ENCODE measurements around the gene BOC. TPM values are rescaled to one million over a fixed set of nuclear protein-coding genes. Genes with fewer than 3 reads are reported as not detected.

BOC gene
- total and polyA plus RNA-seq, 4 donors, result 2.9 to 21.9 (median 6.4) TPM

DNA sequence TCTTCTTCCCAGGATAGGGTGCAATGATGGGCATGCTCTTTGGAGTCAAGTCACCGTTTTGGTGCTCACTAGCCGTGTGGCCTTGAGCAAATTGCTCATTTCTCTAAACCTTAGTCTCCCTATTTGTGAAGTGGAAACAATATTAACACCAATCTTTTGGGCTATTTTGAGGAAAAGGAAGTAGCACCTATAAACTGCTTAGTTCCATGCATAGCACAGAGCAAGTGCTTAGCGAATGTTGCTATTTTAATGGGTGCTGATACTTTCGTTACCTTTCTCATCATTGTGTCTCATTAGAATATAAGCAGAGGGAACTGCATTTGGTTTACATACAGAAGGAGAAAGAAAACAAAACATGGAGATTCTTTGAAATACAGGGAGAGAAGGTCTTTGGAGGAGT is 66.1 kb downstream of the BOC start:
- no peak overlapping the region for H3K27ac ChIP-seq (ENCODE audit: low read depth in 1 of 2, low read length in 1 of 2)
- H3K27me3 ChIP-seq (ENCODE audit: control insufficient read depth in 3 of 3, insufficient read depth in 3 of 3, low read length in 2 of 3), result no peaks in the 10 kb centered on the region
- no peaks in the 10 kb centered on the region for H3K9me3 ChIP-seq (ENCODE audit: control insufficient read depth in 4 of 4, insufficient read depth in 3 of 4, low read length in 3 of 4)
- H3K36me3 ChIP-seq (ENCODE audit: control insufficient read depth in 4 of 4, insufficient read depth in 4 of 4, low read length in 4 of 4), result peaks cover 0 to 37% (median 18%) of the 10 kb centered on the region in 4 donors
- peaks cover 0 to 22% (median 8%) of the 10 kb centered on the region in 5 donors for H3K4me1 ChIP-seq (ENCODE audit: control insufficient read depth in 5 of 5, insufficient read depth in 5 of 5, low read length in 5 of 5)
- ATAC-seq (ENCODE audit: insufficient read depth, low FRiP score), result no peak
- DNase-seq, result no peak
- TF ChIP-seq, protein P1, sequence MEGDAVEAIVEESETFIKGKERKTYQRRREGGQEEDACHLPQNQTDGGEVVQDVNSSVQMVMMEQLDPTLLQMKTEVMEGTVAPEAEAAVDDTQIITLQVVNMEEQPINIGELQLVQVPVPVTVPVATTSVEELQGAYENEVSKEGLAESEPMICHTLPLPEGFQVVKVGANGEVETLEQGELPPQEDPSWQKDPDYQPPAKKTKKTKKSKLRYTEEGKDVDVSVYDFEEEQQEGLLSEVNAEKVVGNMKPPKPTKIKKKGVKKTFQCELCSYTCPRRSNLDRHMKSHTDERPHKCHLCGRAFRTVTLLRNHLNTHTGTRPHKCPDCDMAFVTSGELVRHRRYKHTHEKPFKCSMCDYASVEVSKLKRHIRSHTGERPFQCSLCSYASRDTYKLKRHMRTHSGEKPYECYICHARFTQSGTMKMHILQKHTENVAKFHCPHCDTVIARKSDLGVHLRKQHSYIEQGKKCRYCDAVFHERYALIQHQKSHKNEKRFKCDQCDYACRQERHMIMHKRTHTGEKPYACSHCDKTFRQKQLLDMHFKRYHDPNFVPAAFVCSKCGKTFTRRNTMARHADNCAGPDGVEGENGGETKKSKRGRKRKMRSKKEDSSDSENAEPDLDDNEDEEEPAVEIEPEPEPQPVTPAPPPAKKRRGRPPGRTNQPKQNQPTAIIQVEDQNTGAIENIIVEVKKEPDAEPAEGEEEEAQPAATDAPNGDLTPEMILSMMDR (IDR thresholded peaks at IDR 0.05; ENCODE audit: control extremely low read depth, extremely low read depth), result no peak
- no peak overlapping the region for H3K4me3 ChIP-seq
- no peak overlapping the region for H3K9ac ChIP-seq (ENCODE audit: insufficient read depth in 1 of 2, low read length in 2 of 2)
- 87 to 90% methylated on average over 4 of the region's 4 CpGs for WGBS, 2 donors

DNA sequence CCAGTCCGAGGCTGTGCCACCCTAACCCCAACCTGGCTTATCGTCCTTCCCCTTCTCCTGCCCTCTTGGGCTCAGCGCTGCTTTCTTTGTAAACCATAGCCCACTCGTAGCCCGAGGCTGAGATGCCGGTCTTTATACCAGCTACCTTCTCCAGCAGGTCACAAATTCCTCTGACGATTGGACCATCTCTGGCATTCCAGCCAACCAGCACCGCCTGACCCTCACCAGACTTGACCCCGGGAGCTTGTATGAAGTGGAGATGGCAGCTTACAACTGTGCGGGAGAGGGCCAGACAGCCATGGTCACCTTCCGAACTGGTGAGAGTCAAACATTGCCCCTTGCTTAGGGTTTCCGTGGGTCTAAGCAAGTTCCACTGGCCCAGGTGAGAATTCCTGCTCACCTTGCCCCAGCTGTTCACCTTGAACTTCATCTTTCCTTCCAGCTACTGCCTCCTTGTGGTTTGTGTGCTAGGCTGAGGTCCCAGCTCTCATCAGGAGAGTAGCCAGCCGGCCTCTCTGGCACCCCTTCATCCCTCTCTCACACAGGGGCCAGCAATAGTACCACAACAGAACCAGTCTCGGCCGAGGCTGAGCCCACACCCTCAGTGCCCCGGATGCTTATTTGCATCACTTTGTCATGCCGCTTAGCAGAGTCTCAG is 66.7 kb downstream of the BOC start:
- peaks cover 0 to 40% (median 17%) of the 10 kb centered on the region in 4 donors for H3K36me3 ChIP-seq (ENCODE audit: control insufficient read depth in 4 of 4, insufficient read depth in 4 of 4, low read length in 4 of 4)
- no peak for ATAC-seq (ENCODE audit: insufficient read depth, low FRiP score)
- WGBS, 2 donors, result 94 to 96% methylated on average over 17 of the region's 17 CpGs

DNA sequence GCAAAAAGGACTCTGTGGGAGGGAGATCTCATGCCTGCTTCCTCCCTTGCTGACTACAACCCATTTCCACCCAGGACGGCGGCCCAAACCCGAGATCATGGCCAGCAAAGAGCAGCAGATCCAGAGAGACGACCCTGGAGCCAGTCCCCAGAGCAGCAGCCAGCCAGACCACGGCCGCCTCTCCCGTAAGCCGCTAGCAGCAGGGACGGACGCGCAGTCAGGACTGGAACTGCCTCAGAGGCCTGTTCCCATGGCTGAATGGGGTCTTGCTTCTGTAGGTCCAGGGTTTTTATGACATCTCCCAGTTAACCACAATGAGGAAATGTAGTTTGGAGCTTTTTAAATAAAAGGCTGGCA is 67.2 kb downstream of the BOC start:
- DNase-seq, result no peak
- H3K9me3 ChIP-seq (ENCODE audit: control insufficient read depth in 4 of 4, insufficient read depth in 3 of 4, low read length in 3 of 4), result no peaks in the 10 kb centered on the region
- WGBS, 2 donors, result 94 to 95% methylated on average over 11 of the region's 11 CpGs
- no peak for ATAC-seq (ENCODE audit: insufficient read depth, low FRiP score)
- H3K4me1 ChIP-seq (ENCODE audit: control insufficient read depth in 5 of 5, insufficient read depth in 5 of 5, low read length in 5 of 5), result peaks cover 0 to 22% (median 8%) of the 10 kb centered on the region in 5 donors
- TF ChIP-seq, protein P1 (IDR thresholded peaks at IDR 0.05; ENCODE audit: control extremely low read depth, extremely low read depth), result no peak
- no peak overlapping the region for H3K9ac ChIP-seq (ENCODE audit: insufficient read depth in 1 of 2, low read length in 2 of 2)
- no peaks in the 10 kb centered on the region for H3K27me3 ChIP-seq (ENCODE audit: control insufficient read depth in 3 of 3, insufficient read depth in 3 of 3, low read length in 2 of 3)
- no peak overlapping the region for H3K4me3 ChIP-seq
- no peak overlapping the region for H3K27ac ChIP-seq (ENCODE audit: low read depth in 1 of 2, low read length in 1 of 2)
- H3K36me3 ChIP-seq (ENCODE audit: control insufficient read depth in 4 of 4, insufficient read depth in 4 of 4, low read length in 4 of 4), result peaks cover 0 to 38% (median 17%) of the 10 kb centered on the region in 4 donors

More for the DNA sequence above, 66.7 kb downstream of the BOC start:
- no peak for DNase-seq
- Histone ChIP-seq H3K9me3 (ENCODE audit: control insufficient read depth in 4 of 4, insufficient read depth in 3 of 4, low read length in 3 of 4) (no peaks in the 10 kb centered on the region), H3K27me3 (ENCODE audit: control insufficient read depth in 3 of 3, insufficient read depth in 3 of 3, low read length in 2 of 3) (no peaks in the 10 kb centered on the region), H3K27ac (ENCODE audit: low read depth in 1 of 2, low read length in 1 of 2) (no peak overlapping the region), H3K9ac (ENCODE audit: insufficient read depth in 1 of 2, low read length in 2 of 2) (no peak overlapping the region), H3K4me1 (ENCODE audit: control insufficient read depth in 5 of 5, insufficient read depth in 5 of 5, low read length in 5 of 5) (peaks cover 0 to 22% (median 8%) of the 10 kb centered on the region in 5 donors), H3K4me3 (no peak overlapping the region)
- TF ChIP-seq, protein P1 (IDR thresholded peaks at IDR 0.05; ENCODE audit: control extremely low read depth, extremely low read depth), result no peak

Data from lung (tissue), 12 donors.